HPDE6-E6E7 (cell line): ENCODE data around the gene TBC1D19.

ENCODE experiments used
- DNase-seq: peaks from one replicate; pipeline ENCODE4 v3.0.0; 2011; ENCODE audit warnings: missing footprints; ENCODE audit errors: extremely low spot score

The TBC1D19 gene

DNA sequence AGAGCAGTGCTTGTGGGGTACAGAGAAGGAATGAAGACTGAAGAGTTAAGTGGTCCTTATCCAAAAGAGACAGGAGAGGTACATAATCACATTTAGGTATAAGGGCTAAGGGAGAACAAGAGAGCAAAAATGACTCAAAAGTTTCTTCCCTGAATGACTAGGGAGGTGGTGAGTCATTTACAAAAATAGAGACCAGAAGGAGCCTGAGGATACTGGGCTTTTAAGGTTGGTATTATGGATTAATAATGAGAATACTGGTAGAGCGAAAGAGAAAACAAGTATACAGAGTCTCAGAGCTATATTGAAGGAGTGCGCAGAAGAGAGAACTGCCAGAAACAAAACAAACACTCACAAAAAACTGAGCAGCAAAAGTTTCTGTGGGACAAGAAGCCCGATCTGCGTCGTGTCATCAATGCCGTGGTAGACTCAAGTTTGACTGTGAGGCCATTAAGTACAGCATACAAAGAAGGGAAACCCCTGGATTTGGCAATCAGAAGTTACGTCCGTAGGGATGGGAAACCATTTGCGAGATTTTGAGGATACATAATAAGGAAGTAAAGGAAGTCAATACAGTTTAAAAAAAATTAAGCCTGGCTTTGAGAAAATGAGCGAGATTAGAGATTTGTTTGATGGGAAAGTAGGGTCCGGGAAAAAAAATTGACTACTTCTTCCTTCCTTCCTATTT, 147.6 kb downstream of the TBC1D19 start:
- no peak for DNase-seq

DNA sequence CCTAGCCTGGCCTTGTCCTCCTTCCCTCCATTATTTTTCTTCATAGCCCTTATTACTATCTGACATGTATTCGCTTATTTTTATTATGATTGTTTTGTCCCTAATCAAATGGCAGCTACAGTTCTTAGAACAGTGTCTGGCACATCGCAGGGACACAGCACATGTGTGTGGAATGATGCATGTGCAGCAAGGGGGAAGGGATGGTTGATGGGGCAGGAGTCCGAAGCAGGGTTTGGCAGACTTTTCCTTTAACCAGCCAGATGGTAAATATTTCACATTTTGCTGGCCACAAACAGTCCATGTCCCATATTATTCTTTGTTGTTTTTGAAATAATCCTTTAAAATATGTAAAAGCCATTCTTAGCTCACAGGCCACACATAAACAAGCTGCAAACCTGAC, 148.5 kb downstream of the TBC1D19 start:
- no peak for DNase-seq

DNA sequence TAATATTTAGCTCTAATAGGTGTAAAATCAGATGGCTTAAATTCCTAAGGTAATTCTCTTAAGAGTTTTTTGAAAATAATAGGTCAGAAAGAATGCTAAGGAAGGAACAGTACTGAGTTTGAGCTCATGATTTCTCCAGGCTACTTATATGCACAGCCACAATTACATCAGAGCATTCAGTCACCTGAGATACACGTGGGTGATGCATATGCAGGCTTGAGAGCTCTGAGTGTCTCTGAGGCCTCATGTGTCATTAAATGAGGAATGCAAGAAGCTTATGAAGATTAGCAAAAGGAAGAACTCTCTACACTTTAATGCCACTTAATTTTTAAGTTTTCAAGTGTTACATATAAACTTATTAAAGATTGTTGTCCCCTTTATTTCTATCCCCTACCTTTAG, 152.7 kb downstream of the TBC1D19 start:
- DNase-seq: peak; percentile 14

DNA sequence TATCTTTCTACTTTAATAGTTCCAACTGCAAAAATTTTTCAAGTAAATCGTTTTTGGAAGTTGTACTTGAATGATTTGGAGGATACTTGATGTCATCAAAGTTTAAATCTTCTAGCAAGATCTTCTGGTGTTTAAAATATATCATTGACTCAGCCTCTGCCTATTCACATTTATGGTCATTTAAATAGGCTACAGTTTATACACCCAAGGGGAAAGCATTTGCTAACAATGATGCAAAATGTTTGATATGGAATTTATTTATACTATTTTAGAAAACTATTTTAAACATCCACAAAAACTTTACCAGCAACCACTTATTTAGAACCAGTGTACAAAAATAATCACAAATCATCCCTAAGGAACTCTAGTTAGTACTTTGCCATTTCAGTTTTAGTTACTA, 153.5 kb downstream of the TBC1D19 start:
- DNase-seq: no peak

DNA sequence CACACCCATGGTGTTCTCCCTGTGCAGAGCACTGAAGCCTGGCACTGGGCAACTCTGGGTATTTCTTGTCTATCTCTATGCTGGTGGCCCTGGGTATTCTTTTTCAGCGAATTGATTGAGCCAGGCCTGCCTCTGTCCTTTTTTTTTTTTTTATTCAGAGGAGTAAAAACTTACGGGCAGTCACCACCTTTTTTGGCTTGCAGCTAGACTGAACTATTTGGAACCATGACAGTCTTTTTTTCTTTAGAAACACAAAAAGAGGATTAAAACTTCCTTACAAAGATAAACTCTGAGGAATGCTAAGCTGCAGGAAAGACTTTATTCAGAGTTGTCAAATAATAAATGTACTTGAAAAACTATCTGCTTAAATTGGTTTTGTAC, 157.6 kb downstream of the TBC1D19 start:
- no peak for DNase-seq

DNA sequence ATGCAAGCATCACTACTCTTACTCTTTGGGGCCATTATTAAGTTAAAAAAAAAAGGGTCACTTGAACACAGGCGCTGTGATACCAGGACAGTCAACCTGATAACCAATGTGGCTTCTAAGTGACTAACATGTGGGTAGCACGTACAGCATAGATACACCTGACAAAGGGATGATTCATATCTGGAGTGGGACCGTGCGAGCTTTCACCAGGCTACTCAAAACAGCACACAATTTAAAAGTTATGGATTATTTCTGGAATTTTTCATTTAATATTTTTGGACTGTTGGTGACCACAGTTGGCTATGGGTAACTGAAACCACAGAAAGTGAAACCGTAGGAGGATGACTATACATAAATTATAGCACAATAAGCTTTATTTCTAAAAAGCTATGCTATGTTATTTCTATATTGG, 162.9 kb downstream of the TBC1D19 start:
- no peak for DNase-seq

DNA sequence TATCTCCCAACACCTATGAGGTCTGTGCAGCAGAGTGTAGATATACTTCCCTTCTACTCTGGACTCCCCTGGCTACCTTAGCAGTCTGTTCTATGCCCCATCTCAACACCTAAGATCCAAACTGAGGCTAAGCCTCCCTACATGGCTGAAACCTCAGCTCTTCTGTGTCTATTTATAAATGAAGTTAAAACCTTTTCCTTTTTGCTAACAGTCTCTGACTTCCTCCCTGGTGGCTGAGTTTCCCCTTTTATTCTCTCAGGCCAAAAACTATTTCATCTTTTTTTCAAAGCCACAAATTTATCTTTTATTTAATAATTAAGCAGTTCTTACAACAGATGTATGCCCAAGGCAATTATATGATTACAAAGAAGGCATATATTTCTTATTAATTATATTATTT, 164.9 kb downstream of the TBC1D19 start:
- no peak for DNase-seq

DNA sequence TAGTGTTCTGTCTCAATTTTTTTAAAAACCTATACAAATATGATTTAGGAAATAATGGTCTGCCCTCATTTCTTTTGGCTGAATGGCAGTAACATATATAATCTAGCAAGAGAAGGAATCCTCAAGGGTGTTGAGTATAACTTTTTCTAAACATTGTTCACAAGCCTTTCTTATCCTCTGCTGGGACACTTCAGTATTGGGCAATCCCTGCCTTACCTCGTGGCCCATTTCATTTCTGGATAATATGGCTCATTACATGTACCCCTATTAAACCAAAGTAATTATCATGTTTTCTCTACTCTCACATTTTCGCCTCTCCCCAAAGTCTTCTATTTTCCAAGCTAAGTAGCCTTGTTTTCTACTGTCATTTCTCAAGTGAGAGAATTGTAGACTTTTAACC, 166.0 kb downstream of the TBC1D19 start:
- DNase-seq: no peak

DNA sequence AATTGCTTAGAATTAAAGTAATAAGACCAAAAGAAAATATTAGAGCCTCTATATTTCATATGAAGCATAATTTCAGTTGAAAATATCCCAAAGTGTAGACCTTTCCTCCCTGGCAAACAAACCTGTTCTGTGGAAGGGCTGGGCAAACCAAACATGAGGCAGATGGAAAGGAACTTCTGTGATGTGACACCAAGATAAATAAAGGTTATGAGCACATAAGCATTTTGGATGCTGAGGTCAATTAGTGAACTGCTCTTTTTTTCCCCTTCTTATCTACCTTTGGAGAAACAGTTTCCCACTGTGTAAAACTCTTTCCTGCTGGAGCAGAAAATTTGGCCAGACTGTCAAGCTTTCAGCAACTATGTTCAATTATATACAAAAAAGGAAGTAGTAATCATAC, 167.1 kb downstream of the TBC1D19 start:
- DNase-seq: no peak

DNA sequence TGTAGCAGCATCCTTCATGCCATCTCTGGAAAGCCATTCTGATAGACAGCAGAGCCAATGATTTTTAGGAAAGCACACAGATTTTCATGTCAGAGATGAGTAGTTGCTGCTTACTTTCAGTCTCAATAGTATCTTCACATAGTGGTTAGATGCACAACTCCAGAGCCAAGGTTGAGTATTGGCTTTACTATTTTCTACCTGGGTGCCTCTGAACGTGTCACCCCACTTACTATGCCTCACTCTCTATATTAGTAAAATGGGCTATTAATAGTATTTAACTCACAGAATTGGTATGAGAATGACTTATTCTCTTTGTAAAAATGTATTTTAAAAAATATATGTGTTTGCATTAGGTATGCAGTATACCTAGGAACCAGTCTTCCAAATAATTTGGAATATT, 168.0 kb downstream of the TBC1D19 start:
- DNase-seq: no peak

DNA sequence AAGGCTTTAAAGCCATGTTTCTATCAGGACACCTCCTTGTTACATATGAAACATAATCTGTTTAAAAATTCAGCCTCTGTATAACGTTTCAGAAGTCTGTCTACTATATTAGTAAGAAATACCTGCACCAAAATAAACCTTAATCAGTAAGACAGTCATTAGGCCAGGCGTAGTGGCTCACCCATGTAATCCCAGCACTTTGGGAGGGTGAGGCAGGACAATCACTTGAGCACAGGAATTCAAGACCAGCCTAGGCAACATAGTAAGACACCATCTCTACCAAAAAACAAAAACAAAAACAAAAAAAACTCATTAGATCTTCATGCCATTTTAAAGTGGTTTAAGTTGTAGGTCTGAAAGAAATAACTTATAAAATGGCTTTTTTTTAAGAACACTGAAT, 169.3 kb downstream of the TBC1D19 start:
- no peak for DNase-seq

DNA sequence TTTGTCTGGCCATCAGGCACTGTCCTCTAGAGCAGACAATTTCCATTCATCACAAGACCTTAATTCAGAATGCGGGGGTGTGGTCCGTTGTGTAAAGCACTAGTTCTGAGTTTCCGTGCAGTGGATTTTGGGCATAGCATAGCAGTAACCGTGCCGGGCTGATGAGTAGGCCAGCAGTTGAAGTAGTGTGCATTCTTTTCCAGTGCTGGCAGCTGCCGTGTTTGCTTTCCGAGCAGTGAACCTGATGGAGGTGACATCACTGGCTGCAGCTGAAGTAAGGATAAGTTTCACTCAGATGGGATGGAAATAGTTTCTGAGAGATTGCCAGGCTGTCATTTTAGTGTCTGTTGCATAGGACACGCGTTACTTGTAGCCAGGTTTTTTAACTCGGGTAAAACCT, 169.7 kb downstream of the TBC1D19 start:
- DNase-seq: no peak

DNA sequence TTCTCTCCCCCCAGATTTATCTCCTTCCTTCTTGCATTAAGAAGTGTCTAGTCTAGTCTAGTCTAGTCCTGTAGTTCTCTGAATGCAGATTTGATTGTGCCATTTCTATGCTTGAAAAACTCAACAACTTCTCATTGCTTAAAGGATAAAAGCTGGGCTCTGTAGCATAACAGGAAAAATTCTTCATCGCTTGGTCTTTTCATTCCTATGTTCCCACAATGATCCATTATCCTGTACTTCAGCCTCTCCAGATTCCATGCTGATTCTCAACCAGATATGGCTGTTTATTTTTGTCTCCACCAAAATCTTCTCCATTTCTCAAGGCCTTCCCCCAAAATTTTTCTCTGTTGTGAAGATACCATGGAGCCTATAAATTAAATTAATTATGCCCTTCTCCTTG, 173.9 kb downstream of the TBC1D19 start:
- no peak for DNase-seq

DNA sequence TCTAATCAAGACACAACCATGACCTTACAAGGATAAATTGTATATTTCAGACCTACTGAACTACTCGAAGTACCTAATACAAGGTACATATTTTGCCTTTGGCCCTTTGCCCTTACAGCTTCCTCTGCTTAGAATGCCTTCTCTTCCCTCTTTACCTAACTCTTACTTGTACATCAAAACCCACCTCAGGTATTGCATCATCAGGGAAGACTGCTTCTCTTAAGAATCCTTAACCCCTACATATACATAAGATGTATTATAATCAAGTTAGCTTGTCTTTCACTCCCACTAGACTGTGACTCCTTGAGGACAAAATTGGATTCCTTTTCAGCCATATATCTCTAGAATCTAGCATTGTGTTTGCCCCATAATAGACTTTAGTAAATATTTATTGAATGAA, 175.0 kb downstream of the TBC1D19 start:
- DNase-seq: no peak

DNA sequence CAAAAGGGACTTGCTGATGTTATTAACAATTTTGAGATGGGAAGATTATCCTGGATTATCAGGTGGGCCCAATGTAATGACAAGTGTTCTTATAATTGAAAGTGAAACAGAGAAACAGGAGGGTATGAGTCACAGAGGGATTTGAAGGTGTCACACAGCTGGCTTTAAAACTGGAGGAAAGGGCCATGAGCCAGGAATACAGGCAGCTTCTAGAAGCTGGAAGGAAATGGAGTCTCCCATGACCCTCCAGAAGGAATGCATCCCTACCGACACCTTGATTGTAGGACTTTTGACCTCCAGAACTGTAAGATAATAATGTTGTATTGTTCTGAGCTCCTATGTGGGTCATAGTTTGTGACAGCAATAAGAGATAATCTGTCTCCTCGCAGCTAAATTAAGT, 178.8 kb downstream of the TBC1D19 start:
- DNase-seq: no peak

DNA sequence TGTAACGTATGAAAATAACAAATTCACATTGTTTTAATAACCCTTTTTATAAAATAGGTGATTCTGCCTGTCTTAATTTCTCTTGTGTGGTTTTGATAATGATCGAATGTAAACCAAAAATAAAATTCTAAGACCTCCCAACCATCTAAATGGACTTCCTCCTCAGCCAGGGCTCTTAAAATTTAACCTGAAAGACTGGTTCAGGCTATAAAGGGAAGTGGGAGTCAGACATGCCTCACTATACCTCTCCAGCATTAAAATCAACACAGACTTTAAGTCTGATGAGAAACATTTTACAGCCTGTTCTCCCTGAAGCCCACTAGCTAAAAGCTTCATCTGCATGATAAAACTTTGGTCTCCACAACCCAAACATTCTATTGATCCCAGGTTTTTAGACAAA, 179.2 kb downstream of the TBC1D19 start:
- DNase-seq: no peak

DNA sequence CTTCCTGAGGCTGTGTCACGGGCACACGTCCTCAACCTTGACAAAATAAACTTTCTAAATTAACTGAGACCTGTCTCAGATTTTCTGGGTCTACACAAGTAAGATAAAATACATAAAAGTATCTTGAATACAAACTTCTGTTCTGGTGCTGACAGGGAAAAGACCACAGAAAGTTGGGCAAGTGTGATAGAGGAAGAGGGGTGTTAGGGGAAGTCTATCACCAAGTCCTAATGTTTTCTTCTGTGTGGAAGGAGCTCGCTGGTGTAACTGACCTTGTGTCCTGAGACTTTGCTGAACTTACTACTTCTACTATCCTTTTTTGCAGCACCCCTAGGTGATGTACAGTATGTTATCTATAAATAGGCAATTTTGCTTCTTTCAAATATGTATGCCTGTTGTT, 179.8 kb downstream of the TBC1D19 start:
- no peak for DNase-seq

DNA sequence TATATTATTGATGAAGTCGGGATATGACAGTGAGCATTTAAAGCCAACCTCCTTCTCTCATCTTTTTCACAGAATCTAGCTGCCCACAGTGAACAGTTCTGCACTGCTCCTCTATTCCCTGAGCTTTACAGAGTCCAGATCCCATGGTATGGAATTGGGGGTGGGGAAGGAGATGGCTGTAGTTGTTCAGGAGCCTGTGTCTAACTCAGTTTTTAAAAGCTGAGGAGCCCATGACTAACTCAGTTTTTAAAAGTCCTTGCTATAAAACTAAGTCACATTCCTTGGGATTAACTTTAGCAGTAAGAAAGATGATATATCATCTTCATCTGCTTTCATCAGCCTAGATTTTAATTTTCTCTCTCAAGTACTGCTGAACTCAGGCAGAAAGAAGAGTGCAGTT, 180.3 kb downstream of the TBC1D19 start:
- no peak for DNase-seq

DNA sequence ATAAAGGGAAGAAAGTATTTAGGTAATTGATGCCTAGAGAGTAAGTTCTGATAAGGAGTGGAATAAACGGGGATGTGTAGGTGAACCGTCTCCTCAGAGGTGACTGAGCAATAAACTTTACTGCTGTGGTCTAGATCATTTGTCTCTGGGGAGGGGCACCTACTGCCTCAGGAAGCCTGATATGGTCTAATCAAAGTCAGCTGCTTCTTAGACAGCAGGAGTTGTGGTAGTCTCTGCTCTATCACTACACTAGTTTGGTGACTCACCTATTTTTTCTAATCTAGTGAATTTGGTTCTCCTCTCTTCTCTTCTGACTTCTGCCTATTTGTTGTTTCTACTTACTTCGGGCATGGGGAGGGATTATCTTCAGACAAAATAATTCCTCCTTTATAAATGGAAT, 181.6 kb downstream of the TBC1D19 start:
- no peak for DNase-seq

DNA sequence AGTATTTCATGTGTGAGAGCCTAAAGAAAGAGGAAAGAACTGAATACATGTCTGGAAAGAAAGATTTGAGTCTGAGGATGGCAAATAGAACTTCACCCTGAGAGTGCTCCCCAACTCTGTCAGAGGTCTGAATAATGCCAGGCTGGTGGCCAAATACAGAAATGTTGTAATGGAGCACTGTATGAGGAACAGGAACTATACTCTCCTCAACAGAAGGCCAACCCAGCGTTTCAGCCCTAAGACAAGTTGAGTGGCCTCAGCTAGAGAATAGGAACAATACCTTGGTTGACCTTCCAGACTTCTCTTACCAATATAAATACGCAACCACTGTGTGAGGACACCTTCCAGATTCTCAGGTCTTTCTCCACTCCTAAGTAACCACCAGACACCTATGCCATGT, 182.3 kb downstream of the TBC1D19 start:
- DNase-seq: no peak

DNA sequence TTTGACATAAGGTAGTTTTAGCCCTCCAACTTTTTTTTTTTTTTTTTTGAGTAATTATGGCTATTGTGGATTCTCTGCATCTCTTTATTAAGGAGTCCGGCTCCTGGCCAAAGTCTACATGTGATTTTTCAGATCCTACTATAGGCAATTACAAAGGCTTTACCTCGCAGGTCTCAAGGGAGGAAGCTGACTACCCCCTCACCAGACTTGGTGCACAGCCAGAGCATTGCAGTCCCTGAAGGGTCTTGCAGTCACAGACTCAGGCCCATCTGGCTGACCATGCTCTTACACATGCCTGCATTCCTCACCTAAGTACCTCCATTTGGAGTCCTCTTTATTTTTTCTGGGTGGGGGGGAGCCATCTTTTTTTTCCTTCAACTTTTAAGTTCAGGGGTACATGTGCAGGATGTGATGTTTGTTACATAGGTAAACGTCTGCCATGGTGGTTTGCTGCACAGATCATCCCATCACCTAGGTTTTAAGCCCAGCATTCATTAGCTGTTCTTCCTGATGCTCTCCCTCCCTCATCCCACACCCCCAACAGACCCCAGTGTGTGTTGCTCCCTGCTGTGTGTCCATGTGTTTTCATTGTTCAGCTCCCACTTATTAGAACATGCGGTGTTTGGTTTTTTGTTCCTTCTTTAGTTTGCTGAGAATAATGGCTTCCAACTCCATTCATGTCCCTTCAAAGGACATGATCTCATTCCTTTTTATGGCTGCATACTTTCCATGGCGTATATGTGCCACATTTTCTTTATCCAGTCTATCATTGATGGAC, 188.4 kb downstream of the TBC1D19 start:
- DNase-seq: no peak

DNA sequence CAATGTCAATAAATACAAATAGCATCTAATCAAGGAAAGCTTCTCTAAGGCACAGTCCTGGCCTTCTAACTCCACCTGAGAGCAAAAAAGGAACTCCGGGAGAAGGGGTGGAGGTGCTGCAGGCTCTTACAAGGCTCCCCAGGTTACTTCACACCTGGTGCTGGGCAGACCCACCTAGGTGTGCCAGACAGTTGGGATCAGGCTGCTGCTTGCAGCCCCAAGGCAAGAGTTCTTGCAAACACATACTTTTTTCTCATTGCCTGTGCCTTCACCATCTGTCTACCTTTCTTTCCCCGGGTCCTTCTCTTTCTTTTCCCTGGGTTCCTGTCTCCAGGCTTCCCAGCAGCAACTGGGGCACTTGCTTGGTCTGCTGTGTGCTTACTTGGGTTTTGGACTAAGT, 195.3 kb downstream of the TBC1D19 start:
- peak; percentile 40 for DNase-seq

DNA sequence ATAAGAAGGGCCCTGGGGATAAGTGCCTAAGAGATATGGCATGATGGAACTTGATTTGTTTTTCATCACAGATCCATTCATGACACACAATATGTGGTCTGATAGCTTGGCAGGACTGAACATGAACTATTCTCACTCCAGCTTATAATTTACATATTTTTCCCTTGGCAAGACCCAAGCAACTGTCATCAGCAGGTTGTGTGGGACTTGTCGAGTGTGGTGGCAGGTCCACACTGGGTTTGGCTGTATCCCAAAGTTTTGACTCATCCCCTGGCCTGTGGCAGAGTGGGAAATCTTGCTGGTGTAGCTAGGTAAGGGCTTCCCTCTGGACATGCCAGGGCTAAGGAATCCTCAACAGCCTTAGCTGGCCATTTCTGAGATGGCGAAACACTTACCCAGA, 195.8 kb downstream of the TBC1D19 start:
- peak; percentile 94 for DNase-seq

DNA sequence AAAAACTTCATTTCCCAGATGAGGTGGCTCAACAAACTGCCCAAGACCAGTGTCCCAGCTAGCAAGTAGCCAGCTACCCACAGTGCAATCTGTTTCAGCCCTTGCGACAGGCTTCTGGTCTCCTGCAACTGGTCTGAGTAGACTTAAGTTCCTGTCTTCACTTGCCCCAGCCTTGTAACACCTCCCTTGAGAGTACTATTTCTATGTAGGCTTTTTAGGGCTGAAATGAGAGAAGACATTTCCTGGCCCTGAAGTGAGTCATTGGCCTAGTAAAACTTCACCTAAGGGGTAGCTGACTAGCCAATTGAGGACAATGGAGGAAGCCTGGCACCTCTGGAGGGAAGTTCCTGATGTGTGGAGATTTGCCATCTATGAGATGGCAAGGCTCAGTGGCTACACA, 196.7 kb downstream of the TBC1D19 start:
- peak; percentile 67 for DNase-seq
